Umbilical cord (tissue), 2 donors: ENCODE data around the gene SOX1. TPM values are rescaled to one million over a fixed set of nuclear protein-coding genes. Genes with fewer than 3 reads are reported as not detected.

ENCODE experiments used
- DNase-seq: peaks from one replicate; pipeline ENCODE4 v3.0.0-alpha.2; 2015; ENCODE audit warnings: low spot score
- total RNA-seq: library from RNA; depleted of rRNA; stranded (reverse); fragments of >200 nt; gene quantifications from one replicate; pipeline ENCODE4 v1.2.3, GENCODE V29; 2014; ENCODE audit warnings: low replicate concordance; ENCODE audit not compliant: insufficient read depth

SOX1 gene
- total RNA-seq, 1 donor from 2014 or later = 0.96 TPM

- no peak for DNase-seq
These were observed 39.7 kb downstream of the SOX1 start for GRCh38 chr13:112106478-112107141.

GRCh38 chr13:112107289-112107688 is 40.3 kb downstream of the SOX1 start:
- DNase-seq = no peak

- DNase-seq = no peak
These were observed 43.5 kb downstream of the SOX1 start for GRCh38 chr13:112110479-112110878.

- DNase-seq = no peak
These were observed 44.4 kb downstream of the SOX1 start for GRCh38 chr13:112111239-112111857.

GRCh38 chr13:112112534-112113276 is 45.8 kb downstream of the SOX1 start:
- no peak for DNase-seq

GRCh38 chr13:112113348-112113747 is 46.4 kb downstream of the SOX1 start:
- no peak for DNase-seq

GRCh38 chr13:112113851-112114250 is 46.9 kb downstream of the SOX1 start:
- DNase-seq = no peak

- no peak for DNase-seq
These were observed 47.4 kb downstream of the SOX1 start for GRCh38 chr13:112114391-112114790.

- no peak for DNase-seq
These were observed 48.6 kb downstream of the SOX1 start for GRCh38 chr13:112115403-112116091.

- no peak for DNase-seq
These were observed 49.4 kb downstream of the SOX1 start for GRCh38 chr13:112116187-112116950.

- no peak for DNase-seq
These were observed 50.5 kb downstream of the SOX1 start for GRCh38 chr13:112117258-112117954.

GRCh38 chr13:112117955-112118302 is 51.0 kb downstream of the SOX1 start:
- no peak for DNase-seq

- no peak for DNase-seq
These were observed 51.6 kb downstream of the SOX1 start for GRCh38 chr13:112118451-112119064.

- DNase-seq = no peak
These were observed 52.5 kb downstream of the SOX1 start for GRCh38 chr13:112119192-112120030.

- DNase-seq = no peak
These were observed 53.1 kb downstream of the SOX1 start for GRCh38 chr13:112120031-112120373.
